PFSK-1 (cell line): ENCODE results near the gene TMEM154.

Source experiments
- FOXP2 ChIP-seq: optimal IDR thresholded peaks from 2 replicates; pipeline ENCODE3; 2011; ENCODE audit warnings: borderline replicate concordance, control low read depth, inconsistent platforms; ENCODE audit not compliant: insufficient read depth; ENCODE audit errors: extremely low read length, extremely low read depth
- POLR2AphosphoS5 ChIP-seq: IDR thresholded peaks from 2 replicates; pipeline ENCODE4 v1.6.1; 2012; ENCODE audit warnings: low read depth, mild to moderate bottlenecking, control low read depth, low read length, moderate library complexity
- SIN3A ChIP-seq: IDR thresholded peaks from 2 replicates; pipeline ENCODE4 v1.6.1; 2012; ENCODE audit warnings: mild to moderate bottlenecking, low read length, moderate library complexity, borderline replicate concordance; ENCODE audit not compliant: insufficient read depth
- TAF1 ChIP-seq: IDR thresholded peaks from 2 replicates; pipeline ENCODE4 v1.6.1; 2012; ENCODE audit warnings: low read length, control low read depth, borderline replicate concordance; ENCODE audit not compliant: insufficient read depth
- TF ChIP-seq, protein P1 (sequence below), 2 experiments: IDR thresholded peaks; 2 replicates each; pipeline versions ENCODE4 v1.6.1 to v1.8.0; 2011 to 2012; ENCODE audit warnings: low read depth in 2 of 2, low read length in 2 of 2, control low read depth in 1 of 2, inconsistent platforms in 1 of 2, mild to moderate bottlenecking in 1 of 2, moderate library complexity in 1 of 2; ENCODE audit not compliant: insufficient read depth in 1 of 2

TMEM154 gene

DNA sequence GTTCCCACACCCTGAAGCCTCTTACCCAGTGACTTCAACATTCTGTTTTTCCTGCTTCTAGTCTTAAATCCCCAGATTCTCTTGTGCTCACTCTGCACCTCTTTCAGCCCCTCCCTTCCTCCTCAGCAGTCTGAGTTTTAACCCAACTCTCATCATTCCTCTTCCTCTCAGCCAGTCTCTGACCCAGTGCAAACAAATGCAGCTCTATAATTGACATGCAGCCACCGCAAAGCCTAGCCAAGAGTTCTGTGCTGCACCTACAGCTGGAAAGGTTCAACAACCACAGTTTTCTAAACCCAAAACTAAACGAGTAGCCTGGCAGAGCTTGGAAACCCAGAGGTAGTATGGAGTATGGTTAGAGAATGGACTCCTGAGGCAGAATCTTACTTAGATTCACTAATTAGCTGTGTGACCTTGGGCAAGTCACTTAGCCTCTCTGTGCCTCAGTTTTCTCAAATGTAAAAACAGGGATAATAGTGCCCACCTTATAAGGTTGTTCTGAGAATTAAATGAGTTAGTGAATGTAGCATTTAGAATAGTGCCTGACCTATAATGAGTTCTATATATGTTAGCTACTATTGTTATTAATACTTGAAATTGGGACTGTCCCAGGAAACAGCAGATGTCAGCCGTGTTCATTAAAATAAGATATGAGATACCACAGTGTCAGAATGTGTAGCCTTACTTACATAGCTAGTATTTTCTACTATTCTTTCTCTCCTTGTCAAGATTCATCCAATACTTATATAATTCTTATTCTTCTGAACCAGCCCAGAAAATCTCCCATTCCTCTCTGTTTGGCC lies 3.5 kb downstream of the TMEM154 start:
- TF ChIP-seq FOXP2, result no peak
- no peak for TF ChIP-seq SIN3A
- TF ChIP-seq, protein P1, sequence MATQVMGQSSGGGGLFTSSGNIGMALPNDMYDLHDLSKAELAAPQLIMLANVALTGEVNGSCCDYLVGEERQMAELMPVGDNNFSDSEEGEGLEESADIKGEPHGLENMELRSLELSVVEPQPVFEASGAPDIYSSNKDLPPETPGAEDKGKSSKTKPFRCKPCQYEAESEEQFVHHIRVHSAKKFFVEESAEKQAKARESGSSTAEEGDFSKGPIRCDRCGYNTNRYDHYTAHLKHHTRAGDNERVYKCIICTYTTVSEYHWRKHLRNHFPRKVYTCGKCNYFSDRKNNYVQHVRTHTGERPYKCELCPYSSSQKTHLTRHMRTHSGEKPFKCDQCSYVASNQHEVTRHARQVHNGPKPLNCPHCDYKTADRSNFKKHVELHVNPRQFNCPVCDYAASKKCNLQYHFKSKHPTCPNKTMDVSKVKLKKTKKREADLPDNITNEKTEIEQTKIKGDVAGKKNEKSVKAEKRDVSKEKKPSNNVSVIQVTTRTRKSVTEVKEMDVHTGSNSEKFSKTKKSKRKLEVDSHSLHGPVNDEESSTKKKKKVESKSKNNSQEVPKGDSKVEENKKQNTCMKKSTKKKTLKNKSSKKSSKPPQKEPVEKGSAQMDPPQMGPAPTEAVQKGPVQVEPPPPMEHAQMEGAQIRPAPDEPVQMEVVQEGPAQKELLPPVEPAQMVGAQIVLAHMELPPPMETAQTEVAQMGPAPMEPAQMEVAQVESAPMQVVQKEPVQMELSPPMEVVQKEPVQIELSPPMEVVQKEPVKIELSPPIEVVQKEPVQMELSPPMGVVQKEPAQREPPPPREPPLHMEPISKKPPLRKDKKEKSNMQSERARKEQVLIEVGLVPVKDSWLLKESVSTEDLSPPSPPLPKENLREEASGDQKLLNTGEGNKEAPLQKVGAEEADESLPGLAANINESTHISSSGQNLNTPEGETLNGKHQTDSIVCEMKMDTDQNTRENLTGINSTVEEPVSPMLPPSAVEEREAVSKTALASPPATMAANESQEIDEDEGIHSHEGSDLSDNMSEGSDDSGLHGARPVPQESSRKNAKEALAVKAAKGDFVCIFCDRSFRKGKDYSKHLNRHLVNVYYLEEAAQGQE (IDR thresholded peaks at IDR 0.05; ENCODE audit: insufficient read depth in 1 of 2, low read depth in 2 of 2, low read length in 2 of 2), result no peak
- TF ChIP-seq TAF1, result no peak
- TF ChIP-seq POLR2AphosphoS5, result no peak

DNA sequence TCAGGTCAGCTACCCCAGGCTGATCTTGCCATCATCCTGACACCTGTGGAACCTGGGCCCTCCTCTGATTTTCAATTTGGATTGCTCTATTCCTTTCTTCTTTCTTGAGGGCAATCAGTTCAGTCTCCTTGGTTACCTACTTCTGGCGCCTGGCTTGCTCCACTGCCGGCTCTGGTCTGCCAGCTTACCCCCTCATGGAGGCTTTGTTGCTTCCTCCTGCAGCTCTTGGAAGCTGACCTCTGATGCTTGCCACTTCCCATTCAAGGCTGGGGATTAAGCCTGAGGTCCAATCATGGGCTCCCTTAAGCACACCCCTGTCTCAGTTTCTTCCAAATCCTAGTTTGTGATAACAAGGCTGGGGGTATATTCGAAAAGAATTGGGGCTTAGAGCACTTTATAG lies 5.4 kb downstream of the TMEM154 start:
- TF ChIP-seq FOXP2 (no peak), TAF1 (no peak), POLR2AphosphoS5 (no peak), SIN3A (no peak)
- TF ChIP-seq, protein P1 (IDR thresholded peaks at IDR 0.05; ENCODE audit: insufficient read depth in 1 of 2, low read depth in 2 of 2, low read length in 2 of 2), result no peak

DNA sequence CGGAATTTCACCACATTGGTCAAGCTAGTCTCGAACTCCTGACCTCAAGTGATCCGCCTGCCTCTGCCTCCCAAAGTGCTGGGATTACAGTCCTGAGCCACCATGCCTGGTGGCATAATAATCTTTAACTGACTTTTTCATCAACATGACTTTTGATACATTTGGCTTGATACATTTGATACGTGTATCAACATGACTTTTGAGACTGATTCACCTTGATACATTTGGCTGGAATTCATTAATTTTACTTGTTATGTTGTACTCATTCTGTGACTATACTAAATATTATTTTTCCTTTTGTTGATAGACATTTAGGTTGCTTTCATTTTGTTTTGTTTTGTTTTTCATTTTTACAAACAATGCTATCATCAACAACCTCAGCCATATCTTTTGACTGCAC lies 6.3 kb downstream of the TMEM154 start:
- TF ChIP-seq POLR2AphosphoS5 (no peak), TAF1 (no peak)

DNA sequence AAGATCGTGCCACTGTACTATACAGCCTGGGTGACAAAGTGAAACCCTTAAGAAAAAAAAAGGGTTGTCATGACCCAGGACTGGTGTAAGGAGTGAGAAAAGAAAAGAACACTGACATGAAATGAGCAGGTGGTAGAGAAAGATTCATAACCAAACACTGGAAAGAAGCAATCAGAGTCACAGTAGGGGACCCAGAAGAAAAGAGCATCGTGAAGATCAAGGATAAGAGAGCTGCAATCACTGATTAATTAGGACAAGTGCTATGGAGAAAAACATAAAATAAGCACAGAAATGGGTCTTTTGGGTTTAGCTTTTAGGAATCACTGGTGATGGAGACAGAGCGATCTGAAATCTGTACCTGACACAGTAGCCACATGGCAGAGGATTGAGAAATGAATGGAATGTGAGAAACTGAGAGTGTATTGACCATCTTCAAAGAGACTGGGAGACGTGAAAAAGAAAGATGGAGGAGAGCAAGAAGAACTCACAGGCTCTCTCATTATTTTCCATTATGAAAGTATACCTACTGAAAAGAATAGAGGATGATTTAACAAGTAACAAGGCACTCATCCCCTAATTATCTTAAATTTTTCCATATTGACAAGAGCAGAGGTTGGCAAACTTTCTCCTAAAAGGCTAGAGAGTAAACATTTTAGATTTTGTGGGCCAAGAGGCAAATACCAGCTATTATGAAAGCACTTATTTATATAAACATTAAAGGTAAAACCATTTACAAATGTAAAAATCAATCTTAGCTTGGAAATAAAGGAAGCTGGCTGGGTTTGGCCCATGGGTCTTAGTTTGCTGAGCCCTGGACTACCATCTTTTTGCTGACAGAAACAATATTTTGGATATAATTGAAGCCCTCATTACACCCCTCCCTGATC lies 7.3 kb downstream of the TMEM154 start:
- TF ChIP-seq POLR2AphosphoS5 (no peak), FOXP2 (no peak), TAF1 (no peak), SIN3A (no peak)
- TF ChIP-seq, protein P1 (IDR thresholded peaks at IDR 0.05; ENCODE audit: insufficient read depth in 1 of 2, low read depth in 2 of 2, low read length in 2 of 2), result no peak

DNA sequence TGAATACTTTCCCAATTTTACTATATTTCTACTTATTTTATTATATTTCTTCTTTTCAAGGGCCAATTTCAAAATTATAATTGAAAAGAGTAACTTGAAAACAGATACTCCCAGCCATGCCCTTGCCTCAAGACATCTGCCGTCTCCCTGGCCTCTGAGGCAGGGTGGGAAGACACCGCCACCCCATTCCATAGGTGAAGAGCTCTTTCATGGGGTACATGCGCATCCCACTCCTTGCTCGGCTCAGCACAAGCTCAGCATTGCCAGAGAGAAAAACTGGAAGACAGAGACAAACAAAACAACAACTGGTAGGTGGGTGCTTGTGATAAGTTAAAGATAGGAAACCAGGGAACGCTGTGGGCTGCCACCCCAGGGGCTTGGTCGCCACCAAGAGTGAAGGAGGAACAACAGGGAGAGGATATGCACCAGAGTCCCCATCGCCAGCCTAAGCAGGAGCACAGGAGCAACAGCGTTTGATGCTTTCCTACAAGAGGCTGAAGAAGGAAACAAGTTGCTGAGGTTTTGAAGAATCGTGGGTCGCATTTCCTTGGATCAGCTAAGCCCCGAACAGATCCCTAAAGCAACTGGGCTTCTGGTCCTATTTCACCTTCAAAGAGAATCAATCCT lies 11.3 kb downstream of the TMEM154 start:
- no peak for TF ChIP-seq TAF1
- TF ChIP-seq, protein P1 (IDR thresholded peaks at IDR 0.05; ENCODE audit: insufficient read depth in 1 of 2, low read depth in 2 of 2, low read length in 2 of 2), result no peak
- TF ChIP-seq FOXP2, result no peak
- TF ChIP-seq POLR2AphosphoS5, result no peak
- TF ChIP-seq SIN3A, result no peak
